HG03139 (cell line): ENCODE results near the gene STAT3.

ENCODE experiments used
- ATAC-seq: cut with Tn5 transposase; IDR thresholded peaks from one replicate; pipeline ENCODE4 v1.9.1; 2021; ENCODE audit not compliant: unreplicated experiment

STAT3 gene

GRCh38 chr17:42354956-42355843 lies 33.0 kb downstream of the STAT3 start:
- ATAC-seq: no peak

GRCh38 chr17:42348104-42348503 lies 40.1 kb downstream of the STAT3 start:
- ATAC-seq: no peak

GRCh38 chr17:42347606-42348005 lies 40.6 kb downstream of the STAT3 start:
- no peak for ATAC-seq

- no peak for ATAC-seq
Observed at GRCh38 chr17:42347198-42347597, 41.0 kb downstream of the STAT3 start.

GRCh38 chr17:42346481-42346880 lies 41.8 kb downstream of the STAT3 start:
- no peak for ATAC-seq

- no peak for ATAC-seq
Observed at GRCh38 chr17:42345396-42346073, 42.7 kb downstream of the STAT3 start.

GRCh38 chr17:42342242-42343008 lies 45.8 kb downstream of the STAT3 start:
- ATAC-seq: no peak

- no peak for ATAC-seq
Observed at GRCh38 chr17:42341568-42341967, 46.7 kb downstream of the STAT3 start.

- no peak for ATAC-seq
Observed at GRCh38 chr17:42340691-42341127, 47.5 kb downstream of the STAT3 start.

- ATAC-seq: no peak
Observed at GRCh38 chr17:42339221-42339620, 49.0 kb downstream of the STAT3 start.

GRCh38 chr17:42338427-42338985 lies 49.7 kb downstream of the STAT3 start:
- ATAC-seq: no peak

- ATAC-seq: no peak
Observed at GRCh38 chr17:42337442-42337841, 50.8 kb downstream of the STAT3 start.

- ATAC-seq: no peak
Observed at GRCh38 chr17:42334677-42335076, 53.6 kb downstream of the STAT3 start.

- ATAC-seq: no peak
Observed at GRCh38 chr17:42333053-42333452, 55.2 kb downstream of the STAT3 start.

- ATAC-seq: no peak
Observed at GRCh38 chr17:42329025-42329976, 58.9 kb downstream of the STAT3 start.

GRCh38 chr17:42325026-42325425 lies 63.2 kb downstream of the STAT3 start:
- no peak for ATAC-seq

- ATAC-seq: no peak
Observed at GRCh38 chr17:42323268-42323773, 64.9 kb downstream of the STAT3 start.

- ATAC-seq: peak; percentile 54
Observed at GRCh38 chr17:42322382-42323267, 65.6 kb downstream of the STAT3 start.

GRCh38 chr17:42321555-42321954 lies 66.7 kb downstream of the STAT3 start:
- no peak for ATAC-seq
